ENCODE measurements around the gene MAFG. TPM values are rescaled to one million over a fixed set of nuclear protein-coding genes. Genes with fewer than 3 reads are reported as not detected.

The MAFG gene
- total and polyA plus RNA-seq, 7 donors = 21.6 to 74.2 (median 46.0) TPM

DNA sequence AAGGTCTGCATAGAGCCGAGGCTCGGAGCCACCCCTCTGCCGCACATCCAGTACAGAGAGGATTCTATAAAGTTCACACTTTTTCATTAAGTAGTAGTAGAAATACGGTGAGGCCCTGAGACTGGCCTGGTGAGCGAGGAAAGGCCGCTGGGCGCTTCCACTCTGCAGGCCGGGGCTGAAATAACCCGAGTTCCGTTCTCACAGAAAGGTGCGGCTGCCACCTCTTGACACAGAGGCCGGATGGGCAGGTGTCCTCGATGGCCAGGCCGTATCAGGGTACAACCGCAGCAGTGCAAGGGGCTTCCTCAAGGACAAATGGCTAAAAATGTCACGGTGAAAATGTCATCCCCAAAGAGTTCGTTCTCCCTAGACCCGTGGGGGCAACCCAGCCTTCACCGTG lies 15.6 kb downstream of the MAFG start:
- peak overlapping the region; percentile 51 for H3K4me3 ChIP-seq
- TF ChIP-seq, protein P1, sequence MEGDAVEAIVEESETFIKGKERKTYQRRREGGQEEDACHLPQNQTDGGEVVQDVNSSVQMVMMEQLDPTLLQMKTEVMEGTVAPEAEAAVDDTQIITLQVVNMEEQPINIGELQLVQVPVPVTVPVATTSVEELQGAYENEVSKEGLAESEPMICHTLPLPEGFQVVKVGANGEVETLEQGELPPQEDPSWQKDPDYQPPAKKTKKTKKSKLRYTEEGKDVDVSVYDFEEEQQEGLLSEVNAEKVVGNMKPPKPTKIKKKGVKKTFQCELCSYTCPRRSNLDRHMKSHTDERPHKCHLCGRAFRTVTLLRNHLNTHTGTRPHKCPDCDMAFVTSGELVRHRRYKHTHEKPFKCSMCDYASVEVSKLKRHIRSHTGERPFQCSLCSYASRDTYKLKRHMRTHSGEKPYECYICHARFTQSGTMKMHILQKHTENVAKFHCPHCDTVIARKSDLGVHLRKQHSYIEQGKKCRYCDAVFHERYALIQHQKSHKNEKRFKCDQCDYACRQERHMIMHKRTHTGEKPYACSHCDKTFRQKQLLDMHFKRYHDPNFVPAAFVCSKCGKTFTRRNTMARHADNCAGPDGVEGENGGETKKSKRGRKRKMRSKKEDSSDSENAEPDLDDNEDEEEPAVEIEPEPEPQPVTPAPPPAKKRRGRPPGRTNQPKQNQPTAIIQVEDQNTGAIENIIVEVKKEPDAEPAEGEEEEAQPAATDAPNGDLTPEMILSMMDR (IDR thresholded peaks at IDR 0.05) = no peak
- no peak for ATAC-seq
- intact Hi-C loops (cut with DNase I) = no loop called here
- no peak for DNase-seq
- WGBS, 3 donors = 79 to 86% (median 83%) methylated on average over 19 of the region's 19 CpGs
- H3K9me3 ChIP-seq = no peaks in the 10 kb centered on the region
- H3K27ac ChIP-seq = peak overlapping the region; percentile 46
- H3K36me3 ChIP-seq (ENCODE audit: insufficient read depth in 1 of 2, low read depth in 1 of 2) = peaks cover 5 to 46% of the 10 kb centered on the region in 2 donors
- no peaks in the 10 kb centered on the region for H3K27me3 ChIP-seq (ENCODE audit: insufficient read depth in 3 of 3, low read length in 2 of 3)
- H3K4me1 ChIP-seq = peaks cover 26% of the 10 kb centered on the region

DNA sequence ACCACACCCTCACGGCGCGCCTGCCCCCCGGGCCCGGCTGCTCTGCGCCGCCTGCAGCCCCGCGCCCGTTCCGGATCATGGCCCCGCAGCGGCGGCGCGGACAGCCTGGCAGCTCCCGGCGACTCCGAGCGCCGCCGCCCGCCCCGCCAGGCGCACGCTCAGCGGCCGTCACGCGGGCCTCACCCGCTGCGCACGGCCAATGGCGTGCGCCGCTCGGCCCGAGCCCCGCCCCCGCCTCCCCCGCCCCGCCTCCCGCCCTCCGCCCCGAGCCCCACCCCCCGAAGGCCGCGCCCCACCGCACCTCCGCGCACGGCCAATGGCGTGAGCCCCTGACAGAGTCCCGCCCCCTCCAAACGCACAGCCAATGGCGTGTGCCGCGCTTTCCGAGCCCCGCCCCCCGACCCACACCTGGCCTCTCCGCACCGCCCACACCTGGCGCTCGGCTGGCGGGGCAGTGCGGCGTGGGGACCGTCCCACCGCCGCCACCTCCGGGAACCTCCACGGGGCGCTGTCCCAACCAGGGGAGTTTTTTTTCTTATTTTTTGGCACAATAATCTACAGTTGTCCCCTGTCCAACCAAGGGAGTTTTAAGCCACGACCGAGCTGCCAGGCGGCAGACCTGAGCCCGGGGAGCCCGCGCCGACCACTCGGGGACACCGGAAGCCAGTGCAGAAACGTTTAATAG lies 16.1 kb downstream of the MAFG start, which contains the start of gene PCYT2:
Gene PCYT2, minus strand, starts transcription at position 123 of the 685 bp plus-strand sequence. Its CDS starts 44 bp downstream, at position 79.
- 2 to 3% (median 2%) methylated on average over 31 to 84 of the region's 84 CpGs for WGBS, 3 donors
- no peaks in the 10 kb centered on the region for H3K27me3 ChIP-seq (ENCODE audit: insufficient read depth in 3 of 3, low read length in 2 of 3)
- H3K4me3 ChIP-seq = peak within 1 kb of the TSS; percentile 71
- H3K27ac ChIP-seq = peak within 1 kb of the TSS; percentile 46
- H3K9me3 ChIP-seq = no peaks in the 10 kb centered on the region
- intact Hi-C loops (cut with DNase I) = no loop called here
- H3K36me3 ChIP-seq (ENCODE audit: insufficient read depth in 1 of 2, low read depth in 1 of 2) = peaks cover 5 to 46% of the 10 kb centered on the region in 2 donors
- DNase-seq (peak; percentile 89 to 97), ATAC-seq (peak; percentile 84 to 90 (median 88))
- H3K4me1 ChIP-seq = peaks cover 26% of the 10 kb centered on the region
- TF ChIP-seq, protein P1 (IDR thresholded peaks at IDR 0.05) = no peak

- peak overlapping the region; percentile 11 for H3K27ac ChIP-seq
- intact Hi-C loops (cut with DNase I) = no loop called here
- peaks cover 5 to 46% of the 10 kb centered on the region in 2 donors for H3K36me3 ChIP-seq (ENCODE audit: insufficient read depth in 1 of 2, low read depth in 1 of 2)
- ATAC-seq (no peak), DNase-seq (peak in 1 of 2 donors; percentile 47)
- TF ChIP-seq, protein P1 (IDR thresholded peaks at IDR 0.05) = no peak
- WGBS, 3 donors = 0 to 1% (median 1%) methylated on average over 27 to 55 of the region's 55 CpGs
- H3K9me3 ChIP-seq = no peaks in the 10 kb centered on the region
- H3K4me1 ChIP-seq = peaks cover 23% of the 10 kb centered on the region
- H3K4me3 ChIP-seq = peak overlapping the region; percentile 71
- no peaks in the 10 kb centered on the region for H3K27me3 ChIP-seq (ENCODE audit: insufficient read depth in 3 of 3, low read length in 2 of 3)
Observed at GRCh38 chr17:81910840-81911276, 16.7 kb downstream of the MAFG start.

DNA sequence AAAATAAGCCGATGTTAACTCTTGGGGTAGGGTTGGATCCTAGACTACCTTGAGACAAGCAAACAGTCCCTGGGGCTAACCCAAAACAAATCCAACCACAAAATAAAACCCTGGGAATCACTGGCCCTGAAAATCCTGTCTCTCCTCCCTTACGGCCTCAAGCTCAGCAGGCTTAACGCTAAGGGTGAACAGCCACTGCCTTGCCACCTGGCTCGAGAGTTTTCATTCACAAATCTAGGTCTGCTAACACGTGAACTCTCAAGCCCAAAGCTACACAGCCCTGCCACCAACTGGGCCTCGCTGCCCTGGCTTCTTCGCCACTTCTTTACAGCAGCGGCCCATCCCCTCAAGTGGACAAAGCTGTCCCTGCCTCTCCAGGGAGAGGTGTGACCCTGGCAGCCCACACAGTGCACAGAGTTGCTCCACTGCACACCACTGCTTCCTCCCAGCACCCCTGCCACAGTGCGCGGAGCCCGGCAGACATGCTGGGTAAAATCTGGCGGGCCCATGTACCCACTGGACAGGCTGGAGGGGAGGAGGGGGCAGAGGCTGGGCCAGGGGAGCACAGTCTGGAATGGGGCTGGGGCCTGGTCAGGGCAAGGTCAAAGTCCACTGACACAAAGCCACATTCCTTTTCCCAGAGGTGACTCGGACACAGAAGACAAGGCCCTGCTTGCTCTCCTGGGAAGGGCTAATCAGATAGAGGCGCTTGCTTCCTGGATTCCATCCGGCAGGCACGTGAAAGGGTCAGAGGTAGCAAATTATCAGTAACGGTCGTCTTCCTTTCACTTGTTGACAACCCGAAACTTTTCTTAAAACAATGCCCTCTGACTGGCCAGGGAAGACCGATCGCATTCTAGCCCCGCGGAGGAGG lies 17.3 kb downstream of the MAFG start:
- DNase-seq (no peak), ATAC-seq (no peak)
- WGBS, 3 donors = 39 to 50% (median 42%) methylated on average over 22 to 23 of the region's 23 CpGs
- TF ChIP-seq, protein P1 (IDR thresholded peaks at IDR 0.05) = no peak
- peak overlapping the region; percentile 71 for H3K4me3 ChIP-seq
- peaks cover 3 to 46% of the 10 kb centered on the region in 2 donors for H3K36me3 ChIP-seq (ENCODE audit: insufficient read depth in 1 of 2, low read depth in 1 of 2)
- H3K27me3 ChIP-seq (ENCODE audit: insufficient read depth in 3 of 3, low read length in 2 of 3) = no peaks in the 10 kb centered on the region
- intact Hi-C loops (cut with DNase I) = no loop called here
- H3K4me1 ChIP-seq = peaks cover 23% of the 10 kb centered on the region
- peak overlapping the region; percentile 11 for H3K27ac ChIP-seq
- no peaks in the 10 kb centered on the region for H3K9me3 ChIP-seq

All from psoas muscle (tissue), 8 donors.